Activated CD8-positive, alpha-beta memory T cell treated with anti-CD3 and anti-CD28 coated beads, Interleukin-2, amount 50 U/mL, for 4 hours (primary cell): Measurements from ENCODE around the gene CALN1.
"Not testable (repeated sequence)": the region's sequence is repeated elsewhere in the genome, so short reads cannot be mapped to it uniquely, and the experiment has no call there.

Experiments
- DNase-seq: peaks from one replicate; pipeline ENCODE4 v3.0.0-alpha.2; 2020

The CALN1 gene

GRCh38 chr7:72408966-72409637 is 3.0 kb downstream of the CALN1 start:
- DNase-seq = no peak

GRCh38 chr7:72406820-72407403 is 5.2 kb downstream of the CALN1 start:
- no peak for DNase-seq

- DNase-seq = no peak
Measured at GRCh38 chr7:72405871-72406270, 6.3 kb downstream of the CALN1 start.

GRCh38 chr7:72405418-72405817 is 6.7 kb downstream of the CALN1 start:
- DNase-seq = no peak

- DNase-seq = no peak
Measured at GRCh38 chr7:72404743-72405142, 7.4 kb downstream of the CALN1 start.

GRCh38 chr7:72403458-72404076 is 8.6 kb downstream of the CALN1 start:
- DNase-seq = no peak

- no peak for DNase-seq
Measured at GRCh38 chr7:72394016-72394415, 18.1 kb downstream of the CALN1 start.

GRCh38 chr7:72391821-72392377 is 20.2 kb downstream of the CALN1 start:
- DNase-seq = no peak

GRCh38 chr7:72386118-72386517 is 26.0 kb downstream of the CALN1 start:
- no peak for DNase-seq

- DNase-seq = no peak
Measured at GRCh38 chr7:72362246-72362645, 49.9 kb downstream of the CALN1 start.

- no peak for DNase-seq
Measured at GRCh38 chr7:72345208-72345727, 66.9 kb downstream of the CALN1 start.

- DNase-seq = no peak
Measured at GRCh38 chr7:72343991-72344390, 68.1 kb downstream of the CALN1 start.

- DNase-seq = not testable (repeated sequence)
Measured at GRCh38 chr7:72343354-72343753, 68.8 kb downstream of the CALN1 start.

GRCh38 chr7:72337390-72338167 is 74.6 kb downstream of the CALN1 start:
- DNase-seq = no peak

- no peak for DNase-seq
Measured at GRCh38 chr7:72336632-72337389, 75.3 kb downstream of the CALN1 start.

GRCh38 chr7:72336382-72336631 is 75.8 kb downstream of the CALN1 start:
- DNase-seq = no peak

- DNase-seq = no peak
Measured at GRCh38 chr7:72335561-72336381, 76.4 kb downstream of the CALN1 start.

GRCh38 chr7:72334698-72335097 is 77.4 kb downstream of the CALN1 start:
- no peak for DNase-seq

- DNase-seq = no peak
Measured at GRCh38 chr7:72334066-72334465, 78.1 kb downstream of the CALN1 start.

- DNase-seq = no peak
Measured at GRCh38 chr7:72326811-72327210, 85.3 kb downstream of the CALN1 start.

- no peak for DNase-seq
Measured at GRCh38 chr7:72326365-72326764, 85.8 kb downstream of the CALN1 start.

- DNase-seq = no peak
Measured at GRCh38 chr7:72325561-72325960, 86.6 kb downstream of the CALN1 start.
